HEK293 (cell line): ENCODE results near the gene PHF20.

Experiments used
- BCL11B ChIP-seq: fragments of 450-650 bp; formaldehyde crosslinking; IDR thresholded peaks from 2 replicates; pipeline ENCODE4 v1.5.1; 2016; ENCODE audit warnings: low read depth, missing biosample characterization, missing genetic modification characterization
- EGR2 ChIP-seq: fragments of 450-650 bp; formaldehyde crosslinking; IDR thresholded peaks from 2 replicates; pipeline ENCODE4 v1.5.1; 2016; ENCODE audit warnings: low read depth, missing biosample characterization, missing genetic modification characterization
- KLF8 ChIP-seq: fragments of 450-650 bp; formaldehyde crosslinking; IDR thresholded peaks from 2 replicates; pipeline ENCODE4 v1.5.1; 2016; ENCODE audit warnings: missing biosample characterization, missing genetic modification characterization
- OSR2 ChIP-seq: fragments of 450-650 bp; formaldehyde crosslinking; IDR thresholded peaks from 2 replicates; pipeline ENCODE4 v1.5.1; 2016; ENCODE audit warnings: missing biosample characterization, missing genetic modification characterization
- SP3 ChIP-seq: fragments of 450-650 bp; formaldehyde crosslinking; IDR thresholded peaks from 2 replicates; pipeline ENCODE4 v1.5.1; 2016; ENCODE audit warnings: missing biosample characterization, missing genetic modification characterization
- WT1 ChIP-seq: fragments of 450-650 bp; formaldehyde crosslinking; IDR thresholded peaks from 2 replicates; pipeline ENCODE4 v1.5.1; 2016; ENCODE audit warnings: missing biosample characterization, missing genetic modification characterization
- ZFP37 ChIP-seq: fragments of 450-650 bp; formaldehyde crosslinking; IDR thresholded peaks from 2 replicates; pipeline ENCODE4 v1.5.1; 2016; ENCODE audit warnings: missing biosample characterization, missing genetic modification characterization
- ZNF121 ChIP-seq: fragments of 450-650 bp; formaldehyde crosslinking; IDR thresholded peaks from 2 replicates; pipeline ENCODE4 v1.5.1; 2016; ENCODE audit warnings: missing biosample characterization, missing genetic modification characterization
- ZNF146 ChIP-seq: fragments of 450-650 bp; formaldehyde crosslinking; IDR thresholded peaks from 2 replicates; pipeline ENCODE4 v1.5.1; 2016; ENCODE audit warnings: missing biosample characterization, missing genetic modification characterization
- ZNF24 ChIP-seq: fragments of 450-650 bp; formaldehyde crosslinking; IDR thresholded peaks from 2 replicates; pipeline ENCODE4 v1.5.1; 2016; ENCODE audit warnings: missing biosample characterization, missing genetic modification characterization
- ZNF26 ChIP-seq: fragments of 450-650 bp; formaldehyde crosslinking; IDR thresholded peaks from 2 replicates; pipeline ENCODE4 v1.5.1; 2016; ENCODE audit warnings: missing biosample characterization, missing genetic modification characterization
- ZNF341 ChIP-seq: fragments of 450-650 bp; formaldehyde crosslinking; IDR thresholded peaks from 2 replicates; pipeline ENCODE4; 2016; ENCODE audit warnings: low read depth, missing biosample characterization, missing genetic modification characterization
- ZNF37A ChIP-seq: fragments of 450-650 bp; IDR thresholded peaks from 2 replicates; pipeline ENCODE4 v1.5.1; 2018; ENCODE audit warnings: missing biosample characterization, missing genetic modification characterization
- ZNF398 ChIP-seq: fragments of 450-650 bp; formaldehyde crosslinking; IDR thresholded peaks from 2 replicates; pipeline ENCODE4 v1.5.1; 2017; ENCODE audit warnings: missing biosample characterization, missing genetic modification characterization
- ZNF473 ChIP-seq: fragments of 450-650 bp; formaldehyde crosslinking; IDR thresholded peaks from 2 replicates; pipeline ENCODE4 v1.5.1; 2017; ENCODE audit warnings: missing biosample characterization, missing genetic modification characterization
- ZNF514 ChIP-seq: fragments of 450-650 bp; formaldehyde crosslinking; IDR thresholded peaks from 2 replicates; pipeline ENCODE4 v1.5.1; 2016; ENCODE audit warnings: missing biosample characterization, missing genetic modification characterization
- ZNF529 ChIP-seq: fragments of 450-650 bp; formaldehyde crosslinking; IDR thresholded peaks from 2 replicates; pipeline ENCODE4 v1.5.1; 2017; ENCODE audit warnings: missing genetic modification characterization, missing biosample characterization; ENCODE audit not compliant: insufficient replicate concordance
- ZNF623 ChIP-seq: fragments of 450-650 bp; formaldehyde crosslinking; IDR thresholded peaks from 2 replicates; pipeline ENCODE4 v1.5.1; 2016; ENCODE audit warnings: missing biosample characterization, missing genetic modification characterization
- ZNF629 ChIP-seq: fragments of 450-650 bp; formaldehyde crosslinking; IDR thresholded peaks from 2 replicates; pipeline ENCODE4 v1.5.1; 2017; ENCODE audit warnings: missing biosample characterization, missing genetic modification characterization
- ZNF639 ChIP-seq: fragments of 450-650 bp; formaldehyde crosslinking; IDR thresholded peaks from 2 replicates; pipeline ENCODE4 v1.5.1; 2016; ENCODE audit warnings: missing biosample characterization, missing genetic modification characterization
- TF ChIP-seq, protein P1 (sequence below): fragments of 450-650 bp; formaldehyde crosslinking; IDR thresholded peaks from 2 replicates; pipeline ENCODE4 v1.5.1; 2016; ENCODE audit warnings: missing biosample characterization, missing genetic modification characterization
- TF ChIP-seq, protein P2 (sequence below): fragments of 450-650 bp; formaldehyde crosslinking; IDR thresholded peaks from 2 replicates; pipeline ENCODE4 v1.5.1; 2016; ENCODE audit warnings: missing biosample characterization, missing genetic modification characterization
- TF ChIP-seq, protein P3 (sequence below): fragments of 450-650 bp; formaldehyde crosslinking; IDR thresholded peaks from 2 replicates; pipeline ENCODE4 v1.5.1; 2017; ENCODE audit warnings: missing biosample characterization, missing genetic modification characterization
- TF ChIP-seq, protein P4 (sequence below): fragments of 450-650 bp; formaldehyde crosslinking; IDR thresholded peaks from 2 replicates; pipeline ENCODE4 v1.5.1; 2016; ENCODE audit warnings: missing biosample characterization, missing genetic modification characterization
- TF ChIP-seq, protein P5 (sequence below): fragments of 450-650 bp; formaldehyde crosslinking; IDR thresholded peaks from 2 replicates; pipeline ENCODE4 v1.5.1; 2016; ENCODE audit warnings: missing biosample characterization, missing genetic modification characterization, borderline replicate concordance

The PHF20 gene

DNA sequence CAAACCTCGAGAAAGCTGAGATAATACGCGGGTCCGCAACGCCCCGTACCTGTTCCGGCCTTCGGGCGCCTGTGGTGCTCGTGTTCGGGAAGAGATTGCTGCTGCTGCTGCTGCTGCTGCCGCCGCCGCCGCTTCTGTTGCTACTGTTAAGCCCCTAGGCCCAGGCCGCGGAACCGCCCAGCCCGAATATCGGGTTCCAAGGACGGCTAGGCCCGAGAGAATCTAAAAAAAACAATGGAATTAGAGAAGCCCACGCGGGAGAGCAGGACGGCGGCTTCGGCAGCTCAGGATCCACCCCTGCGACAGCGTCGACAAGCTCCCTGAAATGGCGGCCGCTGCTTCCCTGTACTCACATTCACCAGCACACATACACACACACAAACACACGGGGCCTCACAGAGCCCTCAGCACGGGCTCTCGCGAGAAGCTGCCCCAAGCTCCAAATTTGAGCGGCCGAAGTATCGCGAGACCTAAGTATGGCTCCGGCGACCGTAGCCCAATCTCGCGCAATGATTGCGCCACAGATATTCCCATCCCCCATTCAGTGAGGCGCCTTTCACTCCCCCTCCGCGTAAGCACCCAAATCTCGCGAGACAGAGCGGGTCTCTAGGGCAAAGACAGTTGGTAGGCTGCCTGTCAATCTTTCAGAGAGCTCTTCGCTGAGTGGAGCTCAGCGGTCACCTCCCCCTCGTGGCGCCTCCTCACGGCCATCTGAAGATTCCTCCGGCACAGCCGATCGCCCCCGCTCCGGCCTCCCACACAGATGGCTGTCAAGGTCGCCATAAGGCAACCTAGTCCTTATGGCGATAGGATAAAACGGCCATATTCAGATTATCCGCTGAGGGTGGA, 29.7 kb upstream of the PHF20 start, which contains the start of gene RBM39 (continued):
- peak; percentile 93; the same call in 1 of the 2 replicates for TF ChIP-seq ZNF24
- peak; percentile 99 for TF ChIP-seq ZNF398 (tag by site-specific recombination)
- TF ChIP-seq ZNF623 (tag by site-specific recombination), result peak; percentile 13; the same call in 1 of the 2 replicates
- TF ChIP-seq OSR2 (tag by site-specific recombination), result peak; percentile 80
- 0 out of 2 replicates have a peak, but pooled peaks have one; percentile 24 for TF ChIP-seq ZNF121 (tag by site-specific recombination)
- no peak for TF ChIP-seq ZNF26 (tag by site-specific recombination)
- TF ChIP-seq, protein P1, sequence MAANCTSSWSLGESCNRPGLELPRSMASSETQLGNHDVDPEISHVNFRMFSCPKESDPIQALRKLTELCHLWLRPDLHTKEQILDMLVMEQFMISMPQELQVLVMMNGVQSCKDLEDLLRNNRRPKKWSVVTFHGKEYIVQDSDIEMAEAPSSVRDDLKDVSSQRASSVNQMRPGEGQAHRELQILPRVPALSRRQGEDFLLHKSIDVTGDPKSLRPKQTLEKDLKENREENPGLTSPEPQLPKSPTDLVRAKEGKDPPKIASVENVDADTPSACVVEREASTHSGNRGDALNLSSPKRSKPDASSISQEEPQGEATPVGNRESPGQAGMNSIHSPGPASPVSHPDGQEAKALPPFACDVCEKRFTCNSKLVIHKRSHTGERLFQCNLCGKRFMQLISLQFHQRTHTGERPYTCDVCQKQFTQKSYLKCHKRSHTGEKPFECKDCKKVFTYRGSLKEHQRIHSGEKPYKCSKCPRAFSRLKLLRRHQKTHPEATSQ (tag by site-specific recombination), result 0 out of 2 replicates have a peak, but pooled peaks have one; percentile 48
- TF ChIP-seq, protein P2, sequence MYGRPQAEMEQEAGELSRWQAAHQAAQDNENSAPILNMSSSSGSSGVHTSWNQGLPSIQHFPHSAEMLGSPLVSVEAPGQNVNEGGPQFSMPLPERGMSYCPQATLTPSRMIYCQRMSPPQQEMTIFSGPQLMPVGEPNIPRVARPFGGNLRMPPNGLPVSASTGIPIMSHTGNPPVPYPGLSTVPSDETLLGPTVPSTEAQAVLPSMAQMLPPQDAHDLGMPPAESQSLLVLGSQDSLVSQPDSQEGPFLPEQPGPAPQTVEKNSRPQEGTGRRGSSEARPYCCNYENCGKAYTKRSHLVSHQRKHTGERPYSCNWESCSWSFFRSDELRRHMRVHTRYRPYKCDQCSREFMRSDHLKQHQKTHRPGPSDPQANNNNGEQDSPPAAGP (tag by site-specific recombination), result peak; percentile 85
- TF ChIP-seq, protein P3, sequence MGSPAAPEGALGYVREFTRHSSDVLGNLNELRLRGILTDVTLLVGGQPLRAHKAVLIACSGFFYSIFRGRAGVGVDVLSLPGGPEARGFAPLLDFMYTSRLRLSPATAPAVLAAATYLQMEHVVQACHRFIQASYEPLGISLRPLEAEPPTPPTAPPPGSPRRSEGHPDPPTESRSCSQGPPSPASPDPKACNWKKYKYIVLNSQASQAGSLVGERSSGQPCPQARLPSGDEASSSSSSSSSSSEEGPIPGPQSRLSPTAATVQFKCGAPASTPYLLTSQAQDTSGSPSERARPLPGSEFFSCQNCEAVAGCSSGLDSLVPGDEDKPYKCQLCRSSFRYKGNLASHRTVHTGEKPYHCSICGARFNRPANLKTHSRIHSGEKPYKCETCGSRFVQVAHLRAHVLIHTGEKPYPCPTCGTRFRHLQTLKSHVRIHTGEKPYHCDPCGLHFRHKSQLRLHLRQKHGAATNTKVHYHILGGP (tag by site-specific recombination), result no peak
- no peak for TF ChIP-seq ZNF37A
- no peak for TF ChIP-seq ZNF529 (tag by site-specific recombination)
- TF ChIP-seq ZNF146 (tag by site-specific recombination), result peak; percentile 16; the same call in 1 of the 2 replicates
- no peak for TF ChIP-seq ZNF514 (tag by site-specific recombination)
- TF ChIP-seq ZNF629 (tag by site-specific recombination), result peak; percentile 94
- TF ChIP-seq EGR2, result peak; percentile 94
- peak; percentile 97 for TF ChIP-seq ZNF639 (tag by site-specific recombination)
- TF ChIP-seq, protein P4, sequence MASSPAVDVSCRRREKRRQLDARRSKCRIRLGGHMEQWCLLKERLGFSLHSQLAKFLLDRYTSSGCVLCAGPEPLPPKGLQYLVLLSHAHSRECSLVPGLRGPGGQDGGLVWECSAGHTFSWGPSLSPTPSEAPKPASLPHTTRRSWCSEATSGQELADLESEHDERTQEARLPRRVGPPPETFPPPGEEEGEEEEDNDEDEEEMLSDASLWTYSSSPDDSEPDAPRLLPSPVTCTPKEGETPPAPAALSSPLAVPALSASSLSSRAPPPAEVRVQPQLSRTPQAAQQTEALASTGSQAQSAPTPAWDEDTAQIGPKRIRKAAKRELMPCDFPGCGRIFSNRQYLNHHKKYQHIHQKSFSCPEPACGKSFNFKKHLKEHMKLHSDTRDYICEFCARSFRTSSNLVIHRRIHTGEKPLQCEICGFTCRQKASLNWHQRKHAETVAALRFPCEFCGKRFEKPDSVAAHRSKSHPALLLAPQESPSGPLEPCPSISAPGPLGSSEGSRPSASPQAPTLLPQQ (tag by site-specific recombination), result peak; percentile 86
- peak; percentile 69; the same call in 1 of the 2 replicates for TF ChIP-seq ZFP37
- TF ChIP-seq, protein P5, sequence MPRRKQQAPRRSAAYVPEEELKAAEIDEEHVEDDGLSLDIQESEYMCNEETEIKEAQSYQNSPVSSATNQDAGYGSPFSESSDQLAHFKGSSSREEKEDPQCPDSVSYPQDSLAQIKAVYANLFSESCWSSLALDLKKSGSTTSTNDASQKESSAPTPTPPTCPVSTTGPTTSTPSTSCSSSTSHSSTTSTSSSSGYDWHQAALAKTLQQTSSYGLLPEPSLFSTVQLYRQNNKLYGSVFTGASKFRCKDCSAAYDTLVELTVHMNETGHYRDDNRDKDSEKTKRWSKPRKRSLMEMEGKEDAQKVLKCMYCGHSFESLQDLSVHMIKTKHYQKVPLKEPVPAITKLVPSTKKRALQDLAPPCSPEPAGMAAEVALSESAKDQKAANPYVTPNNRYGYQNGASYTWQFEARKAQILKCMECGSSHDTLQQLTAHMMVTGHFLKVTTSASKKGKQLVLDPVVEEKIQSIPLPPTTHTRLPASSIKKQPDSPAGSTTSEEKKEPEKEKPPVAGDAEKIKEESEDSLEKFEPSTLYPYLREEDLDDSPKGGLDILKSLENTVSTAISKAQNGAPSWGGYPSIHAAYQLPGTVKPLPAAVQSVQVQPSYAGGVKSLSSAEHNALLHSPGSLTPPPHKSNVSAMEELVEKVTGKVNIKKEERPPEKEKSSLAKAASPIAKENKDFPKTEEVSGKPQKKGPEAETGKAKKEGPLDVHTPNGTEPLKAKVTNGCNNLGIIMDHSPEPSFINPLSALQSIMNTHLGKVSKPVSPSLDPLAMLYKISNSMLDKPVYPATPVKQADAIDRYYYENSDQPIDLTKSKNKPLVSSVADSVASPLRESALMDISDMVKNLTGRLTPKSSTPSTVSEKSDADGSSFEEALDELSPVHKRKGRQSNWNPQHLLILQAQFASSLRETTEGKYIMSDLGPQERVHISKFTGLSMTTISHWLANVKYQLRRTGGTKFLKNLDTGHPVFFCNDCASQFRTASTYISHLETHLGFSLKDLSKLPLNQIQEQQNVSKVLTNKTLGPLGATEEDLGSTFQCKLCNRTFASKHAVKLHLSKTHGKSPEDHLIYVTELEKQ (tag by site-specific recombination), result peak; percentile 83
- no peak for TF ChIP-seq BCL11B (tag by site-specific recombination)
- peak; percentile 98 for TF ChIP-seq SP3 (tag by site-specific recombination)
- peak; percentile 98 for TF ChIP-seq KLF8 (tag by site-specific recombination)
- TF ChIP-seq WT1 (tag by site-specific recombination), result peak; percentile 85
- no peak for TF ChIP-seq ZNF473 (tag by site-specific recombination)
- TF ChIP-seq ZNF341 (tag by site-specific recombination), result peak; percentile 99
